HEK293T (cell line): ENCODE results near the gene CDH4.

Experiments
- CTCF ChIA-PET: fragments of 350-600 bp; formaldehyde crosslinking; extraction: SDS; loops from one replicate; lab custom pipeline; 2021; ENCODE audit warnings: antibody characterized with exemption, inconsistent platforms; lab: Yijun Ruan, JAX
- POLR2A ChIA-PET: fragments of 350-600 bp; formaldehyde crosslinking; extraction: SDS; loops from one replicate; lab custom pipeline; 2020; ENCODE audit warnings: antibody characterized with exemption, inconsistent platforms; lab: Yijun Ruan, JAX
- DNase-seq: peaks from one replicate; pipeline ENCODE4 v3.0.0; 2012; ENCODE audit warnings: mixed read lengths; ENCODE audit errors: extremely low spot score
- ARNT ChIP-seq: fragments of 450-650 bp; IDR thresholded peaks from 2 replicates; pipeline ENCODE4 v1.6.1; 2017; ENCODE audit warnings: mild to moderate bottlenecking
- BHLHE40 ChIP-seq: fragments of 450-650 bp; IDR thresholded peaks from 2 replicates; pipeline ENCODE4 v1.6.1; 2016; ENCODE audit warnings: mild to moderate bottlenecking, moderate library complexity, borderline replicate concordance
- CTBP1 ChIP-seq: fragments of 450-650 bp; IDR thresholded peaks from 2 replicates; pipeline ENCODE4 v1.6.1; 2016; ENCODE audit warnings: borderline replicate concordance
- ELF4 ChIP-seq: fragments of 450-650 bp; IDR thresholded peaks from 2 replicates; pipeline ENCODE4 v1.6.1; 2017; ENCODE audit warnings: antibody characterized with exemption
- FOXA1 ChIP-seq: fragments of 450-650 bp; IDR thresholded peaks from 2 replicates; pipeline ENCODE4 v1.6.1; 2016; ENCODE audit warnings: mild to moderate bottlenecking
- FOXK2 ChIP-seq: fragments of 450-650 bp; IDR thresholded peaks from 2 replicates; pipeline ENCODE4 v1.6.1; 2016; ENCODE audit warnings: mild to moderate bottlenecking
- FOXM1 ChIP-seq: fragments of 450-650 bp; IDR thresholded peaks from 2 replicates; pipeline ENCODE4 v1.6.1; 2017; ENCODE audit warnings: mild to moderate bottlenecking, borderline replicate concordance
- HDGF ChIP-seq: fragments of 450-650 bp; IDR thresholded peaks from 2 replicates; pipeline ENCODE4 v1.6.1; 2017; ENCODE audit warnings: antibody characterized with exemption, borderline replicate concordance
- L3MBTL2 ChIP-seq: fragments of 450-650 bp; conservative IDR thresholded peaks from 2 replicates; pipeline ENCODE4 v1.6.1; 2016; ENCODE audit warnings: mild to moderate bottlenecking
- LEF1 ChIP-seq: fragments of 450-650 bp; IDR thresholded peaks from 2 replicates; pipeline ENCODE4 v1.6.1; 2017; ENCODE audit warnings: mild to moderate bottlenecking, borderline replicate concordance
- NFRKB ChIP-seq: fragments of 450-650 bp; IDR thresholded peaks from 2 replicates; pipeline ENCODE4 v1.6.1; 2016; ENCODE audit warnings: mild to moderate bottlenecking, moderate library complexity
- PKNOX1 ChIP-seq: fragments of 450-650 bp; IDR thresholded peaks from 2 replicates; pipeline ENCODE4 v1.6.1; 2016
- SP1 ChIP-seq: fragments of 450-650 bp; IDR thresholded peaks from 2 replicates; pipeline ENCODE4 v1.6.1; 2017
- SUZ12 ChIP-seq: fragments of 450-650 bp; IDR thresholded peaks from 2 replicates; pipeline ENCODE4 v1.6.1; 2016; ENCODE audit warnings: mild to moderate bottlenecking
- TARDBP ChIP-seq: fragments of 450-650 bp; IDR thresholded peaks from 2 replicates; pipeline ENCODE4 v1.6.1; 2016
- ZNF384 ChIP-seq: fragments of 450-650 bp; IDR thresholded peaks from 2 replicates; pipeline ENCODE4 v1.6.1; 2016

Gene CDH4

GRCh38 chr20:61848851-61849250 is 596.8 kb downstream of the CDH4 start:
- DNase-seq: no peak
- TF ChIP-seq FOXA1: no peak
- TF ChIP-seq FOXK2: no peak
- TF ChIP-seq ZNF384: no peak
- TF ChIP-seq SUZ12: no peak
- TF ChIP-seq PKNOX1: no peak
- TF ChIP-seq HDGF: no peak
- TF ChIP-seq TARDBP: no peak
- no peak for TF ChIP-seq FOXM1
- no peak for TF ChIP-seq ARNT
- no peak for TF ChIP-seq LEF1
- no peak for TF ChIP-seq NFRKB
- TF ChIP-seq L3MBTL2: no peak
- no peak for TF ChIP-seq CTBP1
- TF ChIP-seq SP1: no peak
- no peak for TF ChIP-seq BHLHE40
- no peak for TF ChIP-seq ELF4
- POLR2A ChIA-PET: no interaction called here
- CTCF ChIA-PET: no interaction called here

- no peak for DNase-seq
- ChIA-PET POLR2A (no interaction called here), CTCF (no interaction called here)
- TF ChIP-seq BHLHE40: no peak
- TF ChIP-seq FOXA1: no peak
- no peak for TF ChIP-seq ARNT
- TF ChIP-seq CTBP1: no peak
- TF ChIP-seq PKNOX1: no peak
- TF ChIP-seq TARDBP: no peak
- no peak for TF ChIP-seq ELF4
- TF ChIP-seq ZNF384: no peak
- TF ChIP-seq HDGF: no peak
- TF ChIP-seq SP1: no peak
- no peak for TF ChIP-seq L3MBTL2
- no peak for TF ChIP-seq NFRKB
- TF ChIP-seq FOXK2: no peak
- TF ChIP-seq FOXM1: no peak
- no peak for TF ChIP-seq SUZ12
- TF ChIP-seq LEF1: no peak
These were observed 597.3 kb downstream of the CDH4 start for GRCh38 chr20:61849376-61849775.

GRCh38 chr20:61849822-61850221 is 597.8 kb downstream of the CDH4 start:
- DNase-seq: no peak
- POLR2A ChIA-PET: no interaction called here
- no peak for TF ChIP-seq FOXM1
- no peak for TF ChIP-seq PKNOX1
- TF ChIP-seq HDGF: no peak
- no peak for TF ChIP-seq SUZ12
- no peak for TF ChIP-seq CTBP1
- TF ChIP-seq ELF4: no peak
- TF ChIP-seq FOXA1: no peak
- TF ChIP-seq SP1: no peak
- no peak for TF ChIP-seq LEF1
- no peak for TF ChIP-seq ARNT
- no peak for TF ChIP-seq TARDBP
- CTCF ChIA-PET: no interaction called here

- ChIA-PET POLR2A (no interaction called here), CTCF (no interaction called here)
- no peak for DNase-seq
- TF ChIP-seq SP1 (no peak), HDGF (no peak), ZNF384 (no peak), CTBP1 (no peak), FOXA1 (no peak), TARDBP (no peak), ARNT (no peak), FOXK2 (no peak), FOXM1 (no peak), SUZ12 (no peak), PKNOX1 (no peak), BHLHE40 (no peak), ELF4 (no peak)
These were observed 598.4 kb downstream of the CDH4 start for GRCh38 chr20:61850457-61850856.

- no peak for TF ChIP-seq ARNT
- no peak for TF ChIP-seq PKNOX1
- TF ChIP-seq ZNF384: no peak
- TF ChIP-seq HDGF: no peak
- no peak for TF ChIP-seq SP1
- no peak for TF ChIP-seq LEF1
- no peak for TF ChIP-seq BHLHE40
- TF ChIP-seq CTBP1: no peak
- no peak for TF ChIP-seq ELF4
- TF ChIP-seq L3MBTL2: no peak
- TF ChIP-seq FOXM1: no peak
- TF ChIP-seq NFRKB: no peak
- no peak for TF ChIP-seq FOXK2
- no peak for TF ChIP-seq FOXA1
- no peak for TF ChIP-seq TARDBP
- TF ChIP-seq SUZ12: no peak
- POLR2A ChIA-PET: no interaction called here
- CTCF ChIA-PET: interaction anchor here (1.2 kb wide), 1 partner anchor 875 kb away, joined by 3 read pairs; no protein-coding TSS in a partner anchor
- no peak for DNase-seq
These were observed 599.2 kb downstream of the CDH4 start for GRCh38 chr20:61850926-61851900.
